G401.6 (cell line): ENCODE measurements around the gene SUB1.
"Not testable (repeated sequence)": the region's sequence is repeated elsewhere in the genome, so short reads cannot be mapped to it uniquely, and the experiment has no call there.

ENCODE experiments used
- FAIRE-seq: peaks from 2 replicates; lab custom pipeline; 2012; peaks lifted over from hg19 to GRCh38; lab: Jason Lieb, UNC

Gene SUB1

GRCh38 chr5:32601623-32602295 is 16.4 kb downstream of the SUB1 start:
- FAIRE-seq: no peak

GRCh38 chr5:32602906-32603305 is 17.5 kb downstream of the SUB1 start:
- FAIRE-seq: peak; percentile 85

- no peak for FAIRE-seq
Observed at GRCh38 chr5:32604800-32605765, 19.7 kb downstream of the SUB1 start.

- no peak for FAIRE-seq
Observed at GRCh38 chr5:32605766-32606152, 20.4 kb downstream of the SUB1 start.

GRCh38 chr5:32612134-32612888 is 27.0 kb downstream of the SUB1 start:
- FAIRE-seq: no peak

GRCh38 chr5:32613050-32613672 is 27.8 kb downstream of the SUB1 start:
- peak; percentile 96 for FAIRE-seq

GRCh38 chr5:32615236-32615635 is 29.9 kb downstream of the SUB1 start:
- no peak for FAIRE-seq

- no peak for FAIRE-seq
Observed at GRCh38 chr5:32618962-32619361, 33.6 kb downstream of the SUB1 start.

- FAIRE-seq: no peak
Observed at GRCh38 chr5:32621256-32621655, 35.9 kb downstream of the SUB1 start.

GRCh38 chr5:32625106-32625505 is 39.7 kb downstream of the SUB1 start:
- FAIRE-seq: no peak

- FAIRE-seq: no peak
Observed at GRCh38 chr5:32625547-32625946, 40.2 kb downstream of the SUB1 start.

- FAIRE-seq: no peak
Observed at GRCh38 chr5:32627219-32627870, 42.0 kb downstream of the SUB1 start.

GRCh38 chr5:32628049-32628844 is 42.9 kb downstream of the SUB1 start:
- no peak for FAIRE-seq

GRCh38 chr5:32630867-32631491 is 45.6 kb downstream of the SUB1 start:
- FAIRE-seq: no peak

- FAIRE-seq: not testable (repeated sequence)
Observed at GRCh38 chr5:32633017-32633416, 47.7 kb downstream of the SUB1 start.

- no peak for FAIRE-seq
Observed at GRCh38 chr5:32638309-32638708, 53.0 kb downstream of the SUB1 start.

GRCh38 chr5:32639943-32640342 is 54.6 kb downstream of the SUB1 start:
- FAIRE-seq: no peak

GRCh38 chr5:32642276-32643002 is 57.1 kb downstream of the SUB1 start:
- FAIRE-seq: no peak

- no peak for FAIRE-seq
Observed at GRCh38 chr5:32645246-32645645, 59.9 kb downstream of the SUB1 start.
